ENCODE measurements around the gene JPH2.

GRCh38 chr20:44066645-44067606 lies 120.1 kb downstream of the JPH2 start:
- TF ChIP-seq GATA2 (IDR thresholded peaks at IDR 0.05; ENCODE audit: low read depth, low read length) (no peak), GATA3 (IDR thresholded peaks at IDR 0.05; ENCODE audit: low read depth, low read length) (no peak)
